ENCODE measurements around the gene RHOJ.
"Not testable (repeated sequence)": the region's sequence is repeated elsewhere in the genome, so short reads cannot be mapped to it uniquely, and the experiment has no call there.

RHOJ gene

DNA sequence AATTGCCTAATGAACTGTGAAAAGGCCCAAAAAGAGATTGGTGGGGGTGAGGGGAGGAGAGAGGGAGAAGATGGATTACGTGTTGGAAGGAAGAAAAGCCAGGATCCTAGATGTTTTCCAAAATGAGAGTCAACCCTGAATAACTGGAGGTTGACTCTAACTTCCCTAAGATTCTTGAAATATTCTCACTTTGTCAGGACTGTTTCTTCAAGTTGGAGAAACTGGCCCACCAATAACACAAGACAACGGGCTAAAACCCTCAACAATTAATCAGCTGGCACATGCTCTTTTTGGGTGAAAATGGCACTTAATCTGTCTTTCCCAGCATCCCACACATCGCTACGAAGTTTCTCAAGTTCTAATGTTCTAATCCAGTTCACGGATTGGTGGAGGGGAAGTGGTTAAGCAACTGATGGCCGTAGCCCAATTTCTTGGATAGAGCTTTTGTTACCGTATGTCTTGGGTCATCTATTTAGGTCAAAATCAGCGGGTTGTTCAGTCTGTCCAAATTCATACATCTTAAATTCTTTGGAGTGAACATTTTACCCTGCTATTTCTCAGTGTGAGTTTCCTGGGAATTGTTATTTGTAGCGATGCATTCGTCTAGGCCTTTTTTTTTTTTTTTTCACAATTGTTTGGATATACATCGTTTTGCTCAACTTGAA is 65.5 kb downstream of the RHOJ start:
- no peak for DNase-seq

GRCh38 chr14:63273129-63273528 is 68.9 kb downstream of the RHOJ start:
- DNase-seq = no peak

DNA sequence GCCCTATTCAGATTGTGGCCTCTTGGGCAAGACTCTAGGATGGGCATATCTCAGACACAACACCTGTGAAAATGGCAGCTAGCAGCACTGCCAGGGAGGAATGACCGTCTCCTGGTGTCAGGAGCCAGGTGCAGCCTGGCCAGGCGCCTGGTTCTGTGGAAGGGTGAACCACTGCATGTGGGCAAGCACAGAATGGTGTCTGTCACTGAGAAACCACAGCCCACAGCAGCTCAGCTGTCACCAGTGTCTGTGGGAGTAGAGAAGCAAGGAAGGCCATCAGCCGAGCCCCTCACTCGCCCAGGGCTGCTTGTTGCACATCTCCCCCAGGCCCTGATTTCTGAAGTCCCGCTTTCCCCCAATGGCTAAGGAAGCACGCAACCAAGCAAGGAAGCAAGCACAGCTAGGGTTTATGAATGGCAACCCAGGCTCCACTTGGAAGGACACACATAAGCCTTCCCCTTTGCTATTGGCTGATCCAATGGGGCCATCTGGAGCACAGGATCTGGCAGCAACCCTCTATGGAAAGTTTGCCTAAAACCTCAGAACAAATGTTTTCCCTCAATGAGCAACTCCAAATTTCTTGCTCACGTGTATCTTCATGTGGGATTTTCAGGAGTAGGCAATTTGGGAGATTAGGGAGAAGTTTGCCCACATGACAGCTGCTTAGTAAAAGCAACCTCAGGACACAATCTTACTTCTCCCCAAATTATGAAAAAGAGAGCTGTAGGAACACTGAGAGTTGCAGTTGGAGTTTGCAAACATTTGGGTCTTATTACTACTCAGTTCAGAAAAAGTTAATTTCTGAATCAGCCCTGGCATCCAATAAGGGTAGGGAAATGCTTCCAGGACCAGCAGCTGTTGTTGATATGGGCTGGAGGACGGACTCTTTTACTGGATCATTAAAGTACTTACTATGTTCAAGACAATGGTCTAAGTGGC is 69.7 kb downstream of the RHOJ start:
- DNase-seq = no peak

- no peak for DNase-seq
These were observed 71.4 kb downstream of the RHOJ start for GRCh38 chr14:63275611-63276010.

DNA sequence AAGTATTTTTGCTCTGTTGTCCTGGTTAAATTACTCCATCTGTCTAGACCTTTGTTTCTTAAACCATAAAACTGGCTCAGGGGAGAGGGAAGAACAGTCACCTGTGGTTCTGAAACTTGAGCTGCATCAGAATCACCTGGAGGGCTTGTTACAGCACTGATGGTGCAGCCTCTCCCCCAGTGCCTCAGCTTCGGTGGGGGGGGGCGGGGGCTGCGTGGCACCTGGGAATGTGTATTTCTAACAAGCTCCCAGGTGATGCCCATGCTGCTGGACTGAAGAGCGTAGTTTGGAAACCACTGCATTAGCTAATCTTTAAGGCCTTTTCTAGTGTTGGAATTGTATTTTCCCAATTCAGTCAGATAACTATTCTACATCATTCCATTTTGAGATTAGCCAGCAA is 71.8 kb downstream of the RHOJ start:
- DNase-seq = no peak

DNA sequence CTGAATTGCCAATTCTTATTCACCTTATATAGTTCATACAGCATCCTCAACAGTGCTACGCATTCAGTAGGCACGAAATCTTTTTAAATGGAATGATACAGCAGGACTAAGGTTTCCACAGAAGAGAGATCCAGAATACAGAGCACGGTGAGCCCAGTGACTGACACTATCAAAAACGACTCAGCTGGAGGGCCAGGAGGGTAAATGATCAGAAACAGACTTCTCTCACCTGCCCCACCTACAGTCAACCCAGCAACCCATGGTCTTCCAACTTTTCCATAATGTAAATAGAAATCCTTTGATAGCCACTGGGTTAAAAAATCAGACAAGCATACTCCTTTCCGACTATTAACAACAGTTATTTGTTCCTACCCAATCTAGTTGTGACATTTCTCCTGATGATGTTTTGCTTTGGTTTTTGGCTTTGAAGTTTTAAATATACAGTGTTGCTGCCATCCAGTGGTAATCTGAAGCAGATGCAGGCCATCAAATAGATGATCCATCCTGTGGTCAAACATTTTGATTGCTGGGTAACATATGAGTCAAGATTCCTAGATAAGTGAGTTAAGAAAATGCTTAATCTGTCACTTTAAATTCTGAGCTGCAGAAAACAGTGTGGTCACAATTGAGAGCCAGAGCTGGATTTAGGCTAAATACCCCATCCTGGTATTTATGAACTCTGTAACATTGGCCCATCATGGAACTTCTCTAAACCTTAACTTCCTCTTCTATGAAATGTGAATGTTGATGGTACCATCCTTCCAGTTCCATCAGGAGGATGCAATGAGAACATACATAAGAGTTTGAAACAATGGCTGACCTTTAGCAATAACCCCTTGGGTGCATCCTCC is 72.5 kb downstream of the RHOJ start:
- DNase-seq = no peak

- no peak for DNase-seq
These were observed 73.4 kb downstream of the RHOJ start for GRCh38 chr14:63277591-63278183.

- DNase-seq = not testable (repeated sequence)
These were observed 75.7 kb downstream of the RHOJ start for GRCh38 chr14:63279933-63280332.

DNA sequence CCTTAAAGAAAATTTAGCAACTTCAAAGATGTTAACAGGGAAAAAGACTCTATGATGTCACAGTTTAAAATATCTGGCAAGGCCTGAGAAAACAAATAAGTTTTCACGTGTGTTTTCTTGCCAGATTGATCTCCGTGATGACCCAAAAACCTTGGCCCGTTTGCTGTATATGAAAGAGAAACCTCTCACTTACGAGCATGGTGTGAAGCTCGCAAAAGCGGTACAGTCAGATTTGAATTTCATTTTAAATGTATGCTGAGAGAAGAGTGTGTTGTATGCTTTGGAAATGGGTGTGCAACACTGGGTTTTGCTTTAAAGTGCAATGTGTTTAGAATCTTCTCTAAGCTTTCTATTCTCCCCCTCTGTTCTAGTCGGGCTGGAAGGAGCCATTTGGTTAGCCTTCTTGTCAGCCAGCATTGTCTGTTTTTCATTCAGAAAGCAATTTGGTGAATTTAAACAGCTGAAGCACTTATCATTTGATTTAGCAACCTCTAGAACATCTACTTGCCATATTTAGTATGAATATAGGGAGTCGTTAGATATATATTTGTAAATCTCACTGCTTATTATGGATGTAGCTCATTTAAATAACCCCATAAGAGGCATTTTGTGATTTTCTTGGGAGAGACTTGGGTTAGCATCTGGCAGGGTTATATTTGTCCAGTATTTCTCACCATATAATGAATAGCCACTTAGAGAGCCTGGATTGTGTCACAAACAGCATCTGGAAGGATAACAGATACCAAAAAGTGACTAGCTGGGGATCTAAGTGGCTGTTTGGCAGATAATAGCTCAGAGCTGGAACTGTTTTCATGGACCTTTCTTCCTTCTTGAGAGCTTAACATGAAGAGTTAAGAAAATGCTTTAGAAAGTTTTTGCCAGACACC is 79.0 kb downstream of the RHOJ start:
- no peak for DNase-seq

GRCh38 chr14:63283884-63284248 is 79.6 kb downstream of the RHOJ start:
- DNase-seq = no peak

DNA sequence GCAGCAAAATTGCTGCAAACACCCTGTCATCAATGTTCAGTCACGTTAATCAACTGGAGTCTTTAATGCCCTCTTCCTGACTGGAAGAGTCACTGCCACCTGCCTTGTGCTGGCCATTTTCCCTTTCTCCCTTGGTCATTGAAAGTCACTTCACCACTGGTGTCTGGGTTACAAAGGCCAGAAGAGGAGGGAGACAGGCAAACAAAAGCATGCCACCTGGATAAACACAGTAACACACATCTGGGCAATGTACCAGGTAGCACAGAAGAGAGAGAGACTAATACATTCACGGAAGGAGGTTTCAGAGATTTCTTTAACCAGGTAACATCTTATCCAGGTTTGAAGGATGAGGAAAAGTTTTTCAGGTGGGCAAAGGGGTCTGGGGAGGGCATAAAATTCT is 81.8 kb downstream of the RHOJ start:
- DNase-seq = no peak

GRCh38 chr14:63287666-63288483 is 83.6 kb downstream of the RHOJ start:
- DNase-seq = no peak

DNA sequence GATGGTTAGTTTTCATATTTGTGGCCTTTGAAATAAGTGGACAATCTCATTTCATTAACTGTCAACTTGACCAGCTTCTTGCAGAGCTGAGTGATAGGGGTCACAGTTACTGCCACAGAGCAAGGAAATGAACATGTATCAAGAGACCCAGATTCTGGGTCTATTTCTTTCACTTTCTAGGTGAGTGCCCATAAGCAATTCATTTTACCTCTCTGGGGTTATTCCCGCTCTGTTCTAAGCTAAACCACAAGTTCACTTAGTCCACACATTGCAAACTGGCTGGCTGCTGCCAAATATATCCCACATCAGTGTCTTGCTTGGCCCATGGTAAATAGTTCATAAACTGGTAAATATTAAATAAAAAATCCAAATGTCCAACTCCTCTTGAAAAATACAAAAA is 84.6 kb downstream of the RHOJ start:
- DNase-seq = no peak

GRCh38 chr14:63290741-63291430 is 86.6 kb downstream of the RHOJ start:
- no peak for DNase-seq

GRCh38 chr14:63292805-63293204 is 88.6 kb downstream of the RHOJ start:
- no peak for DNase-seq

- DNase-seq = no peak
These were observed 91.0 kb downstream of the RHOJ start for GRCh38 chr14:63295231-63295685.

DNA sequence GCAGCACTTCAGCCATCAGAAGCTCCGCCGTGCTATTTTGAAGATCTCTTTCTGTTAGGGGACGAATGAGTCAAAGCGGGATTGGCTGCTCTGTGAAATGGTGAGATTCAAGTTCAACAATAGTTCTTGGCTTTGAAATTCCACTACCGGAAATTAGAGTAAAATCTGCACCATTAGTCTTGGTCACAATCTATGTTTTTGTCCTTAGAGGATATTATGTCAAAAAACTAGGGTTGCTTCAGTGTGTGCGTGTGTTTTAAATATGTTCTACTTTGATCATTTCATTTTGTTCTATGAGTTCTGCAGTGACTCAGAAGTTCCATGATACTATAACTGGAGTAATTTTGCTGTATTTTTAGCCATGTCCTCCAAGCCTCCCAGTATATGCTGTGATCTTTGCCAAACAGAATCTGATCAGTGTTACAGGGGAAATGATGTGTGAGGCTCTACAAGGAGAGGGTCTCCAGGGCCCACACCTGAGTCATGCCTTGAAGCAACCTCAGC is 91.9 kb downstream of the RHOJ start:
- DNase-seq = no peak

- no peak for DNase-seq
These were observed 93.3 kb downstream of the RHOJ start for GRCh38 chr14:63297372-63298063.

GRCh38 chr14:63299351-63300110 is 95.3 kb downstream of the RHOJ start:
- DNase-seq = no peak

Measured in activated T-cell treated with anti-CD3 and anti-CD28 coated beads for 4 hours (primary cell).